ENCODE results near the gene XXYLT1.

DNA sequence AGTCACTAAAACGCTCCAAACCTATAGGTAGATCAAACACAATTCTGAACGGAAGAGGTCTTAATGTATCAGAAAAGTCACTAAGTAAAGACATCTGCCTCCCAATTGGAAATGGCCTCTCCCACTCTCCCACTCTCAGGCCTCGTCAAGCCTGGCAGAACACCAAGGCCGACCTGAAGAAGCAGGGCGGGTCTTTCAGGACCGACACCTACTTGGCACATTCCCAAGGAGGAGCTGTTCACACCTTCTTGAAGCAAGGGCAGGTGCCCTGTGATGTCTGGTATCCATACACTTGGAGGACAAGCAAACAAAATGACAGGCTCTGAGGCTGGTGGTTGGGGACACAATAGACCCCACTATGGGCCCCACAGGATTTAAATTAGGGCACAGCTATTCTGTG is 30.0 kb downstream of the XXYLT1 start:
- TF ChIP-seq HCFC1 (IDR thresholded peaks at IDR 0.05; ENCODE audit: low read depth, low read length) (no peak), TCF7L2 (IDR thresholded peaks at IDR 0.05; ENCODE audit: low read depth, low read length) (no peak), POLR2A (conservative IDR thresholded peaks at IDR 0.05) (no peak), HDAC6 (IDR thresholded peaks at IDR 0.05; ENCODE audit: low read depth, low read length) (no peak), SRSF1 (IDR thresholded peaks at IDR 0.05; ENCODE audit: low read depth, low read length) (no peak), TCF3 (CRISPR knock-in tag; IDR thresholded peaks at IDR 0.05) (no peak), ZBTB8A (IDR thresholded peaks at IDR 0.05; ENCODE audit: partially characterized antibody) (no peak)
- TF ChIP-seq, protein P1, sequence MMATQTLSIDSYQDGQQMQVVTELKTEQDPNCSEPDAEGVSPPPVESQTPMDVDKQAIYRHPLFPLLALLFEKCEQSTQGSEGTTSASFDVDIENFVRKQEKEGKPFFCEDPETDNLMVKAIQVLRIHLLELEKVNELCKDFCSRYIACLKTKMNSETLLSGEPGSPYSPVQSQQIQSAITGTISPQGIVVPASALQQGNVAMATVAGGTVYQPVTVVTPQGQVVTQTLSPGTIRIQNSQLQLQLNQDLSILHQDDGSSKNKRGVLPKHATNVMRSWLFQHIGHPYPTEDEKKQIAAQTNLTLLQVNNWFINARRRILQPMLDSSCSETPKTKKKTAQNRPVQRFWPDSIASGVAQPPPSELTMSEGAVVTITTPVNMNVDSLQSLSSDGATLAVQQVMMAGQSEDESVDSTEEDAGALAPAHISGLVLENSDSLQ (IDR thresholded peaks at IDR 0.05): no peak
- TF ChIP-seq, protein P2, sequence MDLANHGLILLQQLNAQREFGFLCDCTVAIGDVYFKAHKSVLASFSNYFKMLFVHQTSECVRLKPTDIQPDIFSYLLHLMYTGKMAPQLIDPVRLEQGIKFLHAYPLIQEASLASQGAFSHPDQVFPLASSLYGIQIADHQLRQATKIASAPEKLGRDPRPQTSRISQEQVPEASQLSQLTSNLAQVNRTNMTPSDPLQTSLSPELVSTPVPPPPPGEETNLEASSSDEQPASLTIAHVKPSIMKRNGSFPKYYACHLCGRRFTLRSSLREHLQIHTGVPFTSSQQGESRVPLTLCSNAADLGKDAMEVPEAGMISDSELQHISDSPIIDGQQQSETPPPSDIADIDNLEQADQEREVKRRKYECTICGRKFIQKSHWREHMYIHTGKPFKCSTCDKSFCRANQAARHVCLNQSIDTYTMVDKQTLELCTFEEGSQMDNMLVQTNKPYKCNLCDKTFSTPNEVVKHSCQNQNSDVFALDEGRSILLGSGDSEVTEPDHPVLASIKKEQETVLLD (IDR thresholded peaks at IDR 0.05): no peak
- TF ChIP-seq, protein P3, sequence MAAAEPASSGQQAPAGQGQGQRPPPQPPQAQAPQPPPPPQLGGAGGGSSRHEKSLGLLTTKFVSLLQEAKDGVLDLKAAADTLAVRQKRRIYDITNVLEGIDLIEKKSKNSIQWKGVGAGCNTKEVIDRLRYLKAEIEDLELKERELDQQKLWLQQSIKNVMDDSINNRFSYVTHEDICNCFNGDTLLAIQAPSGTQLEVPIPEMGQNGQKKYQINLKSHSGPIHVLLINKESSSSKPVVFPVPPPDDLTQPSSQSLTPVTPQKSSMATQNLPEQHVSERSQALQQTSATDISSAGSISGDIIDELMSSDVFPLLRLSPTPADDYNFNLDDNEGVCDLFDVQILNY (CRISPR knock-in tag; IDR thresholded peaks at IDR 0.05): no peak
- TF ChIP-seq, protein P4, sequence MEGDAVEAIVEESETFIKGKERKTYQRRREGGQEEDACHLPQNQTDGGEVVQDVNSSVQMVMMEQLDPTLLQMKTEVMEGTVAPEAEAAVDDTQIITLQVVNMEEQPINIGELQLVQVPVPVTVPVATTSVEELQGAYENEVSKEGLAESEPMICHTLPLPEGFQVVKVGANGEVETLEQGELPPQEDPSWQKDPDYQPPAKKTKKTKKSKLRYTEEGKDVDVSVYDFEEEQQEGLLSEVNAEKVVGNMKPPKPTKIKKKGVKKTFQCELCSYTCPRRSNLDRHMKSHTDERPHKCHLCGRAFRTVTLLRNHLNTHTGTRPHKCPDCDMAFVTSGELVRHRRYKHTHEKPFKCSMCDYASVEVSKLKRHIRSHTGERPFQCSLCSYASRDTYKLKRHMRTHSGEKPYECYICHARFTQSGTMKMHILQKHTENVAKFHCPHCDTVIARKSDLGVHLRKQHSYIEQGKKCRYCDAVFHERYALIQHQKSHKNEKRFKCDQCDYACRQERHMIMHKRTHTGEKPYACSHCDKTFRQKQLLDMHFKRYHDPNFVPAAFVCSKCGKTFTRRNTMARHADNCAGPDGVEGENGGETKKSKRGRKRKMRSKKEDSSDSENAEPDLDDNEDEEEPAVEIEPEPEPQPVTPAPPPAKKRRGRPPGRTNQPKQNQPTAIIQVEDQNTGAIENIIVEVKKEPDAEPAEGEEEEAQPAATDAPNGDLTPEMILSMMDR (IDR thresholded peaks at IDR 0.05 in 2 of 3, conservative IDR thresholded peaks at IDR 0.05 in 1 of 3; ENCODE audit: insufficient read depth in 2 of 3, low read depth in 1 of 3, low read length in 3 of 3): no peak

All from K562 (cell line).